MCF 10A (cell line): Measurements from ENCODE around the gene SMYD3. TPM values are rescaled to one million over a fixed set of nuclear protein-coding genes. Genes with fewer than 3 reads are reported as not detected.

Experiments used
- BruUV-seq: library from RNA; stranded (reverse); fragments of 400-500 nt; replicated peaks from 2 replicates; lab custom pipeline; 2021; lab: Mats Ljungman, UMichigan
- CTCF ChIA-PET: fragments of 300-600 bp; sonication (Branson Sonifier 250); formaldehyde crosslinking; extraction: SDS; loops from one replicate; lab custom pipeline; 2021; ENCODE audit warnings: antibody characterized with exemption, inconsistent platforms; lab: Yijun Ruan, JAX
- POLR2A ChIA-PET: fragments of 300-600, 350-650 bp; sonication (Branson Sonifier 250); formaldehyde crosslinking; extraction: SDS; loops from one replicate; lab custom pipeline; 2020; ENCODE audit warnings: antibody characterized with exemption, inconsistent platforms; lab: Yijun Ruan, JAX
- DNase-seq: peaks from one replicate; pipeline ENCODE4 v3.0.0-alpha.2; 2018; ENCODE audit not compliant: unreplicated experiment
- H3K27ac Mint-ChIP-seq: one replicate; pipeline ENCODE4 v1.8.0; 2022; ENCODE audit warnings: mild to moderate bottlenecking, low read depth, mixed read lengths; ENCODE audit not compliant: unreplicated experiment
- H3K27me3 Mint-ChIP-seq: one replicate; pipeline ENCODE4 v1.8.0; 2022; ENCODE audit warnings: mixed read lengths; ENCODE audit not compliant: insufficient read depth, unreplicated experiment
- H3K36me3 Mint-ChIP-seq: one replicate; pipeline ENCODE4 v1.8.0; 2022; ENCODE audit warnings: mild to moderate bottlenecking, moderate library complexity, mixed read lengths; ENCODE audit not compliant: insufficient read depth, unreplicated experiment
- H3K4me1 Mint-ChIP-seq: one replicate; pipeline ENCODE4 v1.8.0; 2022; ENCODE audit warnings: mixed read lengths; ENCODE audit not compliant: insufficient read depth, unreplicated experiment
- H3K4me3 Mint-ChIP-seq: one replicate; pipeline ENCODE4 v1.8.0; 2022; ENCODE audit warnings: mild to moderate bottlenecking, moderate library complexity, mixed read lengths; ENCODE audit not compliant: unreplicated experiment
- H3K9me3 Mint-ChIP-seq: one replicate; pipeline ENCODE4 v1.8.0; 2022; ENCODE audit warnings: mixed read lengths; ENCODE audit not compliant: unreplicated experiment
- intact Hi-C: fragments of 100-400 bp; cut with micrococcal nuclease; formaldehyde crosslinking; loops from 2 replicates; pipeline ENCODE4 v1.14.1; 2022
- total RNA-seq: library from RNA; stranded (reverse); gene quantifications from 2 replicates; pipeline ENCODE4 v1.2.3, GENCODE V29; 2022
- TF ChIP-seq, protein P1 (sequence below): fragments of 200-600 bp; IDR thresholded peaks from one replicate; pipeline ENCODE4 v1.8.0; 2022; ENCODE audit warnings: antibody characterized with exemption, mild to moderate bottlenecking; ENCODE audit not compliant: unreplicated experiment

SMYD3 gene
- total RNA-seq, 1 experiment from 2014 or later, result 26.9 TPM

GRCh38 chr1:245932302-245932972 lies 574.6 kb downstream of the SMYD3 start:
- CTCF ChIA-PET, result interaction anchor here (0.5 kb wide), 1 partner anchor 24 kb away, joined by 3 read pairs; no protein-coding TSS in a partner anchor
- Mint-ChIP-seq H3K4me3 (no peak overlapping the region), H3K36me3 (no peaks in the 10 kb centered on the region), H3K9me3 (no peaks in the 10 kb centered on the region), H3K4me1 (no peaks in the 10 kb centered on the region), H3K27ac (no peak overlapping the region), H3K27me3 (no peaks in the 10 kb centered on the region)
- no TSS peak for BruUV-seq
- intact Hi-C loops, result no loop called here
- POLR2A ChIA-PET, result interaction anchor here (0.7 kb wide), 1 partner anchor 317 kb away, joined by 5 read pairs; no protein-coding TSS in a partner anchor
- TF ChIP-seq, protein P1, sequence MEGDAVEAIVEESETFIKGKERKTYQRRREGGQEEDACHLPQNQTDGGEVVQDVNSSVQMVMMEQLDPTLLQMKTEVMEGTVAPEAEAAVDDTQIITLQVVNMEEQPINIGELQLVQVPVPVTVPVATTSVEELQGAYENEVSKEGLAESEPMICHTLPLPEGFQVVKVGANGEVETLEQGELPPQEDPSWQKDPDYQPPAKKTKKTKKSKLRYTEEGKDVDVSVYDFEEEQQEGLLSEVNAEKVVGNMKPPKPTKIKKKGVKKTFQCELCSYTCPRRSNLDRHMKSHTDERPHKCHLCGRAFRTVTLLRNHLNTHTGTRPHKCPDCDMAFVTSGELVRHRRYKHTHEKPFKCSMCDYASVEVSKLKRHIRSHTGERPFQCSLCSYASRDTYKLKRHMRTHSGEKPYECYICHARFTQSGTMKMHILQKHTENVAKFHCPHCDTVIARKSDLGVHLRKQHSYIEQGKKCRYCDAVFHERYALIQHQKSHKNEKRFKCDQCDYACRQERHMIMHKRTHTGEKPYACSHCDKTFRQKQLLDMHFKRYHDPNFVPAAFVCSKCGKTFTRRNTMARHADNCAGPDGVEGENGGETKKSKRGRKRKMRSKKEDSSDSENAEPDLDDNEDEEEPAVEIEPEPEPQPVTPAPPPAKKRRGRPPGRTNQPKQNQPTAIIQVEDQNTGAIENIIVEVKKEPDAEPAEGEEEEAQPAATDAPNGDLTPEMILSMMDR, result no peak
- no peak for DNase-seq

DNA sequence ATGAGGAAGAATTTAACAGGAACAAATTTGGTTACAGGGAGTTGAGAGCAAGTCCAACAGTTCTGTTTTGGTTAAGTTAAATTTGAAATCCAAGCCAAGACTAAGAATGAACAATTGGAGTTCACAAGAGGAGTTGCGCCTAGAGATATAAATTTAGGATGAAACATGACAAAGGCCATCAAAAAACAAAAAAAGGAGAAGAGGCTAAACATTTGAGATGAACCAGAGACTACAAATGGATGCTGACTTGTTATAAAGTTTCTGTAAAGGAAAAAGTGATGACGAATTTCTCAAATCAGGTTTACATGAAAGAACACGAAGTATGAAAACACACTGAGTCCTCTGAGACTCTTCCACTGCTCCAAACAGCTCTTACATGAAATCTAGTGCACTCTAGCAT lies 575.6 kb downstream of the SMYD3 start:
- BruUV-seq, result no TSS peak
- TF ChIP-seq, protein P1, result no peak
- Mint-ChIP-seq H3K27me3 (no peaks in the 10 kb centered on the region), H3K9me3 (no peaks in the 10 kb centered on the region), H3K36me3 (peaks cover 1% of the 10 kb centered on the region), H3K4me3 (no peak overlapping the region), H3K4me1 (no peaks in the 10 kb centered on the region), H3K27ac (no peak overlapping the region)
- DNase-seq, result no peak
- ChIA-PET POLR2A (no interaction called here), CTCF (no interaction called here)
- intact Hi-C loops, result no loop called here

DNA sequence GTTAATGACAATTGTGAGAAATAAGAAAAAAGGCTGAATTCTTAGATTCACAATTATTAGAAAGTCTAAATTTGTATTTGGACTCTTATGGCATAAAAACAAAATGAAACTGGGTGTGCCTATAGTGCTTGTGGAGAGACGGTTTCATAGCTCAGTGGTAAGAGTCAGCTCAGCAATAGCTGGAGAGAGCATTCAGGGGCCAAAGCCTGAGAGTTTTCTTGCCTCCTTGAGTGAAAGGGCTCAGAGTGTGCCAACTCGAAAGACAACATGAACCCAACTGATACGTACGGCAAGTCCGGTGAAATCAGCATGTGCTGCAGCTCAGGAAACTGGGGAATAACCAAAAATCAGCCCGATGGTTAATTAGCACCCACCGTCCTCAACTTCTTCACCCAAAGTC lies 577.9 kb downstream of the SMYD3 start:
- Mint-ChIP-seq H3K27me3 (no peaks in the 10 kb centered on the region), H3K36me3 (peaks cover 6% of the 10 kb centered on the region), H3K4me3 (no peak overlapping the region), H3K4me1 (no peaks in the 10 kb centered on the region), H3K9me3 (no peaks in the 10 kb centered on the region), H3K27ac (no peak overlapping the region)
- ChIA-PET CTCF (interaction anchor here (0.6 kb wide), 1 partner anchor 921 kb away, joined by 3 read pairs; no protein-coding TSS in a partner anchor), POLR2A (interaction anchor here (0.7 to 1.0 kb wide), 2 partner anchors 14 to 17 kb away, joined by 3 to 4 read pairs; no protein-coding TSS in a partner anchor)
- DNase-seq, result no peak
- intact Hi-C loops, result no loop called here
- no TSS peak for BruUV-seq
- TF ChIP-seq, protein P1, result no peak

GRCh38 chr1:245926888-245927287 lies 580.2 kb downstream of the SMYD3 start:
- TF ChIP-seq, protein P1, result no peak
- POLR2A ChIA-PET, result no interaction called here
- Mint-ChIP-seq H3K27ac (no peak overlapping the region), H3K27me3 (no peaks in the 10 kb centered on the region), H3K9me3 (no peaks in the 10 kb centered on the region), H3K4me1 (no peaks in the 10 kb centered on the region), H3K36me3 (peaks cover 6% of the 10 kb centered on the region), H3K4me3 (no peak overlapping the region)
- CTCF ChIA-PET, result interaction anchor here (0.7 kb wide), 1 partner anchor 192 kb away, joined by 4 read pairs; no protein-coding TSS in a partner anchor
- BruUV-seq, result no TSS peak
- no peak for DNase-seq
- intact Hi-C loops, result no loop called here
